ENCODE measurements around the gene KRTAP10-2. TPM values are rescaled to one million over a fixed set of nuclear protein-coding genes. Genes with fewer than 3 reads are reported as not detected.
A peak's percentile ranks its signal among the peaks of the same experiment; 100 is the strongest.
"Not testable (repeated sequence)": the region's sequence is repeated elsewhere in the genome, so short reads cannot be mapped to it uniquely, and the experiment has no call there.

Gene KRTAP10-2
- total RNA-seq, 4 donors from 2014 or later: not detected

DNA sequence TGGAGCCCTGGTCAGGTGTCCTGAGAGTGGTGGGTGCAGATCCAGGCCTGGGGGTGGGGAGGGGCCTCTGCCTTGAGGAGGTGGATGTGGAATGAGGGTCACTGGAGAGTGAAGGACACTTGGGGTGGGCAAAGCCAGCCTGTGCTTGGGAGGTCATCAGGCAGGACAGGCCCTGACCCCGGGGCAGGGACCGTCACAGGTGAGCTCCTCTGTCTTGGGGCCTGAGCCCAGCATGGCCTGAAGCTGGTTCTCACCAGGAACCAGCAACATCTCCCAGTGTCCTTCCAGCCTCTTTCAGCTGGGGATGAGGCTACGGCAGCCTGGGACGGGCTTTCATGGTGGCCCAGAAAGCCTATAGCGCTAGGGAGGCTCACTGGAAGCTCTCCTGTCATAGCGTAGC lies 831 bp upstream of the KRTAP10-2 start:
- TF ChIP-seq POLR2A (IDR thresholded peaks at IDR 0.05): no peak
- TF ChIP-seq CTCF (IDR thresholded peaks at IDR 0.05): no peak
- Histone ChIP-seq H3K27me3 (no peaks in the 10 kb centered on the region), H3K4me1 (no peaks in the 10 kb centered on the region), H3K9me3 (no peaks in the 10 kb centered on the region), H3K4me3 (no peak overlapping the region), H3K36me3 (no peaks in the 10 kb centered on the region), H3K27ac (no peak overlapping the region)
- peak in 2 of 3 donors; percentile 2 to 14 for DNase-seq

DNA sequence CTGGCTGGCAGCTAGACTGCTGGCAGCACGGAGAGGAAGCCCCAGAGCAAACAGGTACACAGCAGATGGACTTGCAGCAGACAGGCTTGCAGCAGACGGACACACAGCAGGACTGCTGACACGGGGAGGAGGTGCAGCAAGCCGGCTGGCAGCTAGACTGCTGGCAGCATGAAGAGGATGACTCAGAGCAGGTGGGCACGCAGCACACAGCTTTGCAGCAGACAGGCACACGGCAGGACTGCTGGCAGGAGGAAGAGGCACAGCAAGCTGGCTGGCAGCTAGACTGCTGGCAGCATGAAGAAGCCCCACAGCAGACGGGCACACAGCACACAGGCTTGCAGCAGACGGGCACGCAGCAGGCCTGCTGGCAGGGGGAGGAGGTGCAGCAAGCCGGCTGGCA lies 498 bp downstream of the KRTAP10-2 start:
- no peaks in the 10 kb centered on the region for H3K36me3 ChIP-seq
- no peaks in the 10 kb centered on the region for H3K9me3 ChIP-seq
- DNase-seq: peak in 1 of 3 donors; percentile 15

GRCh38 chr21:44550285-44550684 lies 1.0 kb downstream of the KRTAP10-2 start:
- H3K36me3 ChIP-seq, H3K4me1 ChIP-seq, H3K27me3 ChIP-seq, H3K27ac ChIP-seq, H3K9me3 ChIP-seq, H3K4me3 ChIP-seq: not testable (repeated sequence)
- peak in 2 of 3 donors; percentile 9 to 19 for DNase-seq

More for the DNA sequence above, 498 bp downstream of the KRTAP10-2 start:
- TF ChIP-seq CTCF (IDR thresholded peaks at IDR 0.05) (no peak), POLR2A (IDR thresholded peaks at IDR 0.05) (no peak)
- Histone ChIP-seq H3K27me3 (no peaks in the 10 kb centered on the region), H3K27ac (no peak overlapping the region), H3K4me3 (no peak overlapping the region), H3K4me1 (no peaks in the 10 kb centered on the region)

GRCh38 chr21:44549525-44550211 lies 1.6 kb downstream of the KRTAP10-2 start:
- no peaks in the 10 kb centered on the region for H3K4me1 ChIP-seq
- no peak overlapping the region for H3K4me3 ChIP-seq
- TF ChIP-seq CTCF (IDR thresholded peaks at IDR 0.05) (no peak), POLR2A (IDR thresholded peaks at IDR 0.05) (no peak)
- H3K9me3 ChIP-seq: no peaks in the 10 kb centered on the region
- no peaks in the 10 kb centered on the region for H3K27me3 ChIP-seq
- DNase-seq: peak in 2 of 3 donors; percentile 10 to 26
- H3K36me3 ChIP-seq: no peaks in the 10 kb centered on the region
- no peak overlapping the region for H3K27ac ChIP-seq

DNA sequence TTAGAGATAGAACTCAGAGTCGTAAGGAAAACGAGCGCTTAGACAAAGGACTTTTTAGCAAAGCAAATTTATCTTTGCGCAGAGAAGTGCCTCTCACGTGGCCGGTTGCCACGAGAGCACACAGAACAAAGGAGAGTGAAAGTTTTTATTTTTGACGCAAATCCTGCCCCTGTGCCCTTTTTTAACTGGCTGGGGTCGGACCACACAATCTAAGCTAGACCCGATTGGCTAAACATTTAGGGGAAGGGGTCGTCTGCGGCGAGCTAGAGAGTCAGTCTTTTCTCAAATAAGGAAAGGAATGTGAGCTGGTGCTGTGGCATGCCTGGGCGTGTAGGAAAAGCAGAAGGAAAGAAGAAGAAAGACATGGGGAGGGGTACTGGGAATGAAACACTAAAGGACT lies 2.4 kb downstream of the KRTAP10-2 start:
- Histone ChIP-seq H3K36me3 (no peaks in the 10 kb centered on the region), H3K4me1 (no peaks in the 10 kb centered on the region), H3K27me3 (no peaks in the 10 kb centered on the region), H3K9me3 (no peaks in the 10 kb centered on the region), H3K27ac (no peak overlapping the region), H3K4me3 (no peak overlapping the region)
- TF ChIP-seq POLR2A (IDR thresholded peaks at IDR 0.05): no peak
- TF ChIP-seq CTCF (IDR thresholded peaks at IDR 0.05): no peak
- peak in 2 of 3 donors; percentile 5 to 24 for DNase-seq

DNA sequence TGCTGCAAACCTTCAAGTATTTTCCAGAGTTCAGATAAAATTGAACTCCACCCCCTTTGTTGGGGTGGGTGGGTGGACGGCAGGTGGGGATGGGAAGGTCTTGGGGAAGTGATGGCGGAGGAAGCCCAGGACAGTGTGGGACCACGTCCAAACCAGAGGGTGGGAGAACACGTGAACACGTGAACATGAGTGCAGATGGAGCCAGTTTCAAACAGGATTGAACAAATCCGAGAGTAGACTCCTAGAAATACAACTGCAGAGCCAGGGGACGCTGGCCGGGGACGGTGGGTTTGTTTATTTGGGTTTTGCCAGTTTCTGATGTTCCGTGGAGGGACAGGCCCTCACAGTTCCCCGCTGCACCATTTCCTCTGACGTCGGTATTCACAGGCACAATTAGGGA lies 2.9 kb downstream of the KRTAP10-2 start:
- Histone ChIP-seq H3K4me3 (no peak overlapping the region), H3K27ac (no peak overlapping the region), H3K4me1 (no peaks in the 10 kb centered on the region), H3K27me3 (no peaks in the 10 kb centered on the region), H3K36me3 (no peaks in the 10 kb centered on the region), H3K9me3 (peaks cover 0 to 1% (median 0%) of the 10 kb centered on the region in 4 donors)
- DNase-seq: peak in 2 of 3 donors; percentile 10 to 35
- TF ChIP-seq POLR2A (IDR thresholded peaks at IDR 0.05) (no peak), CTCF (IDR thresholded peaks at IDR 0.05) (no peak)

Measured in Peyer's patch (tissue), 4 donors.